Neural crest cell (in vitro differentiated cells): ENCODE data around the gene TPM2. TPM values are rescaled to one million over a fixed set of nuclear protein-coding genes. Genes with fewer than 3 reads are reported as not detected.

ENCODE experiments used
- DNase-seq: peaks from one replicate; pipeline ENCODE4 v3.0.0; 2021; ENCODE audit warnings: low read depth, mixed read lengths, low spot score
- H3K27ac Mint-ChIP-seq: one replicate; pipeline ENCODE4 v1.8.0; 2021; ENCODE audit warnings: mild to moderate bottlenecking, mixed read lengths; ENCODE audit not compliant: unreplicated experiment
- H3K27me3 Mint-ChIP-seq: 2 replicates; pipeline ENCODE4 v1.8.0; 2021; ENCODE audit warnings: low read depth, mild to moderate bottlenecking, mixed read lengths
- H3K36me3 Mint-ChIP-seq: 2 replicates; pipeline ENCODE4 v1.8.0; 2021; ENCODE audit warnings: low read depth, mild to moderate bottlenecking, mixed read lengths
- H3K4me1 Mint-ChIP-seq: 2 replicates; pipeline ENCODE4 v1.8.0; 2021; ENCODE audit warnings: mixed read lengths
- H3K4me3 Mint-ChIP-seq: one replicate; pipeline ENCODE4 v1.8.0; 2021; ENCODE audit warnings: mild to moderate bottlenecking, mixed read lengths
- H3K9me3 Mint-ChIP-seq: 2 replicates; pipeline ENCODE4 v1.8.0; 2021; ENCODE audit warnings: mixed read lengths
- total RNA-seq: library from RNA; stranded (reverse); gene quantifications from 2 replicates; pipeline ENCODE4 v1.2.1, GENCODE V29; 2021
- TF ChIP-seq, protein P1 (sequence below): fragments of 200-600 bp; sonication (generic); conservative IDR thresholded peaks from 2 replicates; pipeline ENCODE4 v1.5.0; 2021; ENCODE audit warnings: antibody characterized with exemption, mild to moderate bottlenecking

TPM2 gene
- total RNA-seq, 1 donor from 2014 or later = 159 TPM

DNA sequence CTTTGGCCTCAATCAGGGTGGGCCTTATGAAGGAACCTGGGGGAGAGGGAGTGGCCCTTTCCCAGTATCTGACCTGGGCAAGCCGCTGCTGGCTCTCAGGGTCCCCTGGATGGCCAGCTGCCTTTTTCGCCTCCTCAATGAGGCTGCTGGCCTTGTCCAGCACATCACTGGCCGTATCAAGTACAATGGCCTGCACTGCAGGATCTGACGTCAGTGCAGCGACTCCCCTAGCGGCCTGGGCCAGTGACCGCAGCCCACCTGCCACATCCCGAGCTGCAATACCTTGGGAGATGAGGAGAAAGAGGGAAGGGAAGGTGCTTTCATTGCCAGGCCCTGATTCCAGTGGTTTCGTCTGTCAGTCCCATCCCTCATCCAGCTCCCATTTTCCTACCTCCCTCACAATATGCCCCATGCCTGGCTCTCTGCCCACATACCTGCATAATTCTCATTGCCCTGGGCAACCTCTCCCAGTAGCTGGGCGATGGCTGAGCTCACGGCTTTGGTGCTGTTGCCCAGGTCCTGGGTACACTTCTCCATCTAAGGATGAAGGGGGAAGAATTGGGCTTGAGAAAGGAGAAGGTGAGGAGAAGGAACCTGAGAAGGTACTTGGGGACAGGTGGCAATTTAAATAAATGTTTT, 23.2 kb upstream of the TPM2 start:
- Mint-ChIP-seq H3K27me3 (no peaks in the 10 kb centered on the region), H3K9me3 (no peaks in the 10 kb centered on the region), H3K36me3 (peaks cover 24% of the 10 kb centered on the region), H3K27ac (no peak overlapping the region), H3K4me1 (no peaks in the 10 kb centered on the region), H3K4me3 (no peak overlapping the region)
- TF ChIP-seq, protein P1, sequence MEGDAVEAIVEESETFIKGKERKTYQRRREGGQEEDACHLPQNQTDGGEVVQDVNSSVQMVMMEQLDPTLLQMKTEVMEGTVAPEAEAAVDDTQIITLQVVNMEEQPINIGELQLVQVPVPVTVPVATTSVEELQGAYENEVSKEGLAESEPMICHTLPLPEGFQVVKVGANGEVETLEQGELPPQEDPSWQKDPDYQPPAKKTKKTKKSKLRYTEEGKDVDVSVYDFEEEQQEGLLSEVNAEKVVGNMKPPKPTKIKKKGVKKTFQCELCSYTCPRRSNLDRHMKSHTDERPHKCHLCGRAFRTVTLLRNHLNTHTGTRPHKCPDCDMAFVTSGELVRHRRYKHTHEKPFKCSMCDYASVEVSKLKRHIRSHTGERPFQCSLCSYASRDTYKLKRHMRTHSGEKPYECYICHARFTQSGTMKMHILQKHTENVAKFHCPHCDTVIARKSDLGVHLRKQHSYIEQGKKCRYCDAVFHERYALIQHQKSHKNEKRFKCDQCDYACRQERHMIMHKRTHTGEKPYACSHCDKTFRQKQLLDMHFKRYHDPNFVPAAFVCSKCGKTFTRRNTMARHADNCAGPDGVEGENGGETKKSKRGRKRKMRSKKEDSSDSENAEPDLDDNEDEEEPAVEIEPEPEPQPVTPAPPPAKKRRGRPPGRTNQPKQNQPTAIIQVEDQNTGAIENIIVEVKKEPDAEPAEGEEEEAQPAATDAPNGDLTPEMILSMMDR = no peak
- DNase-seq = no peak

DNA sequence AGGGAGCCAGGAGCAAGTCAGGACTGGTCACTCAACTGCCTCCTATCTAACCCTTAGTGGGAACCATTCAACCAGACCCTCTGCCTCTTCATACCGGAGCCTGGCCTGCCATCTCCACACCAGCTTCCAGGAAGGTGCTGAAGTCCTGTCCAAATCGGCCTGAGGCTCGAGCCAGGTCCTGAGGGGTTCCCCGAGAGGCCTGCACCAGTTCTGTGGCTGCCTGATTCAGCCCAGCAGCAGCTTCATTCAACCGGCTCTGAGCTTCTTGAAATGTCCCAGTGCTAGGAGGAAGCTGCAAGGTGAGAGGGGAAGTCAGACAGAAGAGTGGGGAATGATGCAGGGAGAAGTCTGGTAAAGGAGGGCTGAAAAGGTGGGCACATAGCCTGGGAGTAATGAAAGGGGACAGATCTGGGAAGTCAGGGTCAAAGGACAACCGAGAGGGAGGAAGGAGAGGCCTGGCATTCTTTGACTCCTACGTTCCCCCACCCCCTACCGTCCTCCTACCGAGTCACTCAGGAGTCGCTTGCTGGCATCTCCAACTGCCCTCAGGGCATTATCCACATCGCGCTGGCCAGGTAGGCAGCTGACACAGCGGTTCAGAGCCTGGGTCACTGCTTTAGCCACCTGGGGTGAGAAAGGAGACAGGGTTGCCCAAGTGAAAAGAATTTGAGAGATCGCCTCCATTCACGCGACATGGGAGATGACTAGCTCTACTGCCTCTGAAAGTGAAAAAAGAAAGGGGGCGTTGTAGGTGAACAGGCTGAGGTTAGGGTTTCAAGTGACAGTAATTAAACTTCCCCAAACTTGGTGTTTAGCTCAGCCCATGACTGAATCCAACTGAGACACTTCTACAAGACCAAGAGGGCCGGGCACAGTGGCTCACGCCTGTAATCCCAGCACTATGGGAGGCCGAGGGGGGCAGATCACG, 22.0 kb upstream of the TPM2 start:
- no peak for DNase-seq

DNA sequence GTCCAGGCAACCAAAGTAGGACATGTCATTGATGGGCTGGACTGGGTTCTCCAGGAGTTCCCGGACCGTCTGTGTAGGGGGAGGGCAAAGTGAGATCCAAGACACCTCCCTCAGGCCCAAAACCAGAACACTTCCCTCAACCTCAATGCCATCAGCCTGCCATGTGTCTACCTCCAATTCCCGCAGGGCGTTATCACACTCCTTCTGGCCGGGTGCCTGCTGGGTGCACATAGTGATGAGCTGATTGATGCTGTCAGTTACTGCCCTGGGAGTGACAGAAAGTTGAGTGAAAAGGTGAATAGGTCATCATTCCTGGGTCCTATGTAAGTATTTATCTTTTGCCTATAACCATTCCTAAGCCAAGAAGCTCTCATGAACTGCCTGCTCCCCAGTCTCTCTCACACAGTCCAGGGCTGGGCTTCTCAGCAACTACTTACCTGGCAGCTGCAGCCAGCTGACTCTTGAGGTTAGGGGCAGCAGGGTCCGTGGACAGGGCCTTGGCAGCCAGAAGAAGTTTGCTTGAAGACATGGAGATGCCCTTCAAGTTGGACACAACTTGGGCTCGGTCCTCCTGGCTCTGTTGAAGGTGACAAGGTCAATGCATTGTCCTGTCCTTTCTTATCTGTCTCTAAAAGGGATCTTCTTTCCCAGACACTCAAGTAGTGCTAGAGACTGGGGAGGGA, 21.2 kb upstream of the TPM2 start:
- peaks cover 24% of the 10 kb centered on the region for H3K36me3 Mint-ChIP-seq
- H3K27me3 Mint-ChIP-seq = no peaks in the 10 kb centered on the region
- no peak overlapping the region for H3K27ac Mint-ChIP-seq
- H3K4me3 Mint-ChIP-seq = no peak overlapping the region
- no peak for DNase-seq
- no peaks in the 10 kb centered on the region for H3K4me1 Mint-ChIP-seq
- H3K9me3 Mint-ChIP-seq = no peaks in the 10 kb centered on the region
- TF ChIP-seq, protein P1 = no peak

More for the DNA sequence above, 22.0 kb upstream of the TPM2 start:
- H3K4me1 Mint-ChIP-seq = no peaks in the 10 kb centered on the region
- no peaks in the 10 kb centered on the region for H3K9me3 Mint-ChIP-seq
- H3K4me3 Mint-ChIP-seq = no peak overlapping the region
- H3K36me3 Mint-ChIP-seq = peaks cover 30% of the 10 kb centered on the region
- no peak overlapping the region for H3K27ac Mint-ChIP-seq
- no peaks in the 10 kb centered on the region for H3K27me3 Mint-ChIP-seq
- TF ChIP-seq, protein P1 = no peak

DNA sequence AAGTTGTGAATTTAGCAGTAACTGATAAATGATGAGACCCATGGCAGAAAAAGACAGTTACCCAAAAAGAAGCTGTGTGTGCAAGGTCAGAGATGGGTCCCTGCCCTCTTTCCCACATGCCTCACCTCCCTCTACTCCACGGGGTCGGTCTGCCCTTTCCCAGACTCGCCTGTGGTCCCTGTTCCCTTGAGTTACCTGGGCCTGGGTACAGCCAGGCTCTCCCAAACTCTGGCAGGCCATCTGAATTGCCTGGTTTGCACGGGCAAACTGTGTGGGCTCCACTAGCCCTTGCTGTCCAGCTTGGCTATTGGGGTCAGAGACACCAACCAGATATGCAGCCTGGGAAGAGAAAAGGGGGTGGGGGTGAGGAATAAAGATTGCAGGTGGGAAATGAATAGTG, 18.4 kb upstream of the TPM2 start:
- Mint-ChIP-seq H3K9me3 (no peaks in the 10 kb centered on the region), H3K36me3 (peaks cover 31% of the 10 kb centered on the region), H3K4me3 (no peak overlapping the region), H3K27me3 (no peaks in the 10 kb centered on the region), H3K4me1 (no peaks in the 10 kb centered on the region), H3K27ac (no peak overlapping the region)
- TF ChIP-seq, protein P1 = no peak
- no peak for DNase-seq

DNA sequence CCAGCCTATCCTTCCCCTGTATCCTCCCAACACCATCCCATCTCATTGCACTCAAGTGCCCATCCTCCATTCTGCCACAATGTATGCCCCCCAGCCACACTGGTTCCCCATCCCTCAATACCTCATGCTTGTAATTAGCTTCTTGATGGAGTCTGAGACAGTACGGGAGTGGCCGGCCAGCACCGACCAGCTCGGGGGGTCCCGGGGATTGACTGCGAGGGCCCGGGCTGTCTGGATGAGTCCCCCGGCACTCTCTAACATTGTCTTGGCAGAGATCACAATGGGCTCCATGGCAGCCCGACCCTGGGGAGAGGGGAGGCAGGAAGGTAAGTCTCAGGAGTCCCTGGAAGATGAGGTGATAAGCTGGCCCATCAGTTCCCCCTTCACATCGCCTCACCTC, 17.2 kb upstream of the TPM2 start:
- Mint-ChIP-seq H3K4me1 (no peaks in the 10 kb centered on the region), H3K27ac (no peak overlapping the region), H3K27me3 (no peaks in the 10 kb centered on the region), H3K36me3 (peaks cover 37% of the 10 kb centered on the region), H3K4me3 (no peak overlapping the region), H3K9me3 (no peaks in the 10 kb centered on the region)
- TF ChIP-seq, protein P1 = no peak
- DNase-seq = no peak
